AG10803 (cell line): ENCODE data around the gene GPC5.

ENCODE experiments used
- DNase-seq: peaks from one replicate; pipeline ENCODE4 v3.0.0; 2010; ENCODE audit warnings: low read depth
- H3K4me3 ChIP-seq: 2 replicates; pipeline ENCODE4 v1.5.1; 2011; ENCODE audit warnings: mild to moderate bottlenecking, low read length, control low read depth
- TF ChIP-seq, protein P1 (sequence below): conservative IDR thresholded peaks from 2 replicates; pipeline ENCODE4 v1.5.1; 2011; ENCODE audit warnings: mild to moderate bottlenecking, low read length, control low read depth, inconsistent platforms

Gene GPC5

DNA sequence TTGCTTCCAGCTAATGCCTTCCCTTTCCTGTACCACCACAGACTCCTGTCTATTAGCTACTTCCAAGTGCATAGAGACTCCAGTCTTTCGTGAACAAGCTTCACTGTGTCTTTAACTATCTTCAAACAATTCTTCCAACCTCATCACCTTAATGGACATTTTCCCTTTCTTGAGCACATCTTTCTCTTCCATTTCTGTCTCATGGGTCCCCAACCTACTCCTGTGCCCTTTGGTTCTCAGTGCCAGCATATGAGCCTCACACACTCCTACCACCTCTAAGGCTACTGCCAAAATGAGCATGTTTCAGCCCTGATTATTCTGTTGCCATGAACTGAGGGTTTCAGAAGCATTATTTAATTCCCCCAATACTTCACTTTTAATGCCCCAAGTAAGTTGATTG, 360.3 kb downstream of the GPC5 start:
- DNase-seq = no peak
- no peak overlapping the region for H3K4me3 ChIP-seq
- TF ChIP-seq, protein P1, sequence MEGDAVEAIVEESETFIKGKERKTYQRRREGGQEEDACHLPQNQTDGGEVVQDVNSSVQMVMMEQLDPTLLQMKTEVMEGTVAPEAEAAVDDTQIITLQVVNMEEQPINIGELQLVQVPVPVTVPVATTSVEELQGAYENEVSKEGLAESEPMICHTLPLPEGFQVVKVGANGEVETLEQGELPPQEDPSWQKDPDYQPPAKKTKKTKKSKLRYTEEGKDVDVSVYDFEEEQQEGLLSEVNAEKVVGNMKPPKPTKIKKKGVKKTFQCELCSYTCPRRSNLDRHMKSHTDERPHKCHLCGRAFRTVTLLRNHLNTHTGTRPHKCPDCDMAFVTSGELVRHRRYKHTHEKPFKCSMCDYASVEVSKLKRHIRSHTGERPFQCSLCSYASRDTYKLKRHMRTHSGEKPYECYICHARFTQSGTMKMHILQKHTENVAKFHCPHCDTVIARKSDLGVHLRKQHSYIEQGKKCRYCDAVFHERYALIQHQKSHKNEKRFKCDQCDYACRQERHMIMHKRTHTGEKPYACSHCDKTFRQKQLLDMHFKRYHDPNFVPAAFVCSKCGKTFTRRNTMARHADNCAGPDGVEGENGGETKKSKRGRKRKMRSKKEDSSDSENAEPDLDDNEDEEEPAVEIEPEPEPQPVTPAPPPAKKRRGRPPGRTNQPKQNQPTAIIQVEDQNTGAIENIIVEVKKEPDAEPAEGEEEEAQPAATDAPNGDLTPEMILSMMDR = no peak

DNA sequence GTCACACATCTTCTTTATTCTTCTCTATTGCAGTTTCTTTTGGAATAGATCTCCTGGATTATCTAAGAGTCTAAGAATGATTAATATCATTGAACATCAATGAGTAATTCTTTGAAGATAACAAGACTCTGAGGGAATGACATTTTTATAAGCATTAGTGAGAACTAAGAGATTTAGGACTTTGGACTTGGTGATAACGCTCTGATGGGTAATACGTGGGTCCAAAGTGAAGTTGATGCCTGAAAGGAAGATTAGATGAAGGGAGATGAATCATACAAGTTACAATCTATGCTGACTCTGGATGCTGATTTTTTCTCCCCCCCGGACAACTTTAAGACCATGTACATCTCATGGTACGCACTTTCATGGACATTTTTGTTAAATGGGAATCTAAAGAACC, 364.5 kb downstream of the GPC5 start:
- H3K4me3 ChIP-seq = no peak overlapping the region
- no peak for DNase-seq
- TF ChIP-seq, protein P1 = no peak

DNA sequence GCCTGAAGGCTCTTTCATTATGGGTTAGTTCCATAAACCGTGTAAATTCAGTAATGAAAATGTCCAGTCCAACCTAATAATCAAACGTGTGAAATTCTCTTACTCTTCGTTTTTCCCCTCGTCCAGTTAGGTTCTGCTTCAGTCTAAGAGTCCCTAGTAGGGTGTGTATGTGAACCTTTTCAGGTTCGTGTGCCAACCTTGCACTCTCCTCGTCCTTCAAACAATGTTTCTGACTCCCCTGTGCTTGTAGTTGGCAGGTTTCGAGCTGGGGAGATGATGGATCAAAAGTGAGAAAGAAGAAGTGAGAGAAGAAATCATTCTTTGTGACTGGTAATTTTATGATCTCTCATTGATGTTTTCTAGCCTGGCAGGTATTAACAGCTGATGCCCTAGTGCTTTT, 366.1 kb downstream of the GPC5 start:
- no peak for DNase-seq
- H3K4me3 ChIP-seq = no peak overlapping the region
- TF ChIP-seq, protein P1 = no peak

DNA sequence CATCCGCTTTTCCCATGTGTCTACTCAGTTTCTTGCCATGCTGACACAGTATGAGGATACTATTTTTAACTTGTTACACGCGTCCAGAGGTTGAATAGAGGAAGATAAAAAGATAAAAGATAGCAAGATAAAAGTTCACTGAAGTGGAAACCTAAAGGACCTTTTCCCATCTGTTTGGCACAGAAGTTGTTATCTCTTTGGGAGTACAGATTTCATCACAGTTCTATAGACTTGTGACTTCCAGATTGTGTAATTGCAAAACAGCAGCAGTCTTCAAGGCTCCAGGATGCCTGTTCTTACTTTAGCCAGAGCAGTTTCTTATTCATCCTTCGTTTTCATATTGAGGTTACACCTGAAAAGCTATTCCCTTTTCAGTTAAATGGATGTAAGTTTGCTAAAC, 369.2 kb downstream of the GPC5 start:
- no peak overlapping the region for H3K4me3 ChIP-seq
- TF ChIP-seq, protein P1 = no peak
- no peak for DNase-seq

DNA sequence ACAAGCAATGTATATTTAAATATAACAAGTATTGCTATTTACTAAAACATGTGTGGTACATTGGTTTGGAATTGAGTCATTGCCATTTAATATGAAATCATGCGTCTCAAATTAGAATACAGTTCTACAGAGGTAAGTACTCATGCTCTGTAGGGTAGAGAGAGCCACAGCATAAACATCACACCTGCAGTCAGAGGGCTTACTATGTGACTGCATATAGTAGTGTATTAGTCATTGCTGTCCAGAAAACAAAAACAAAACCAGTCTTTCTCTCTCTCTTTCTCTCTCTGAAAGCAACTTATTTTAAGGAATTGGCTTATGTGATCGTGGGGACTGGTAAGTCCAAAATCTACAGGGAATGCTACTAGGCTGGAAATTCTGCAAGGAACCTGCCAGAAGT, 370.3 kb downstream of the GPC5 start:
- TF ChIP-seq, protein P1 = no peak
- no peak overlapping the region for H3K4me3 ChIP-seq
- DNase-seq = no peak

DNA sequence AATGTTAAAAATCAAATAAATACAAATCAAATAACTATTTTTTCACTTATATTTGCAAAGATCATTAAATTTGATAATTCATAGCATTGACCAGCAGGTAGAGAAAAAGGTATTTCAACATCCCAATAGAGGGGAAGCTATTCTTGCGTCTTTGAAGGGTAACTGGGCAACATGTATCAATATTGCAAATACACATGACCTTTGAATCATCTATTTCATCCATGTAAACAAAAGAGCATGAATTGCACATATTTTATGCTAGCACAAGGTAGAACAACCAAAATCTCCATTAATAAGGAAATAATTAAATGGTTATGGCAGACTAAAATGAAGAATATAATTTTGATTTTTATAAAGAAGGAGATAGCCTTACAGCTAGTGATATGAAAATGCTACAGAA, 372.8 kb downstream of the GPC5 start:
- TF ChIP-seq, protein P1 = no peak
- no peak for DNase-seq
- no peak overlapping the region for H3K4me3 ChIP-seq

DNA sequence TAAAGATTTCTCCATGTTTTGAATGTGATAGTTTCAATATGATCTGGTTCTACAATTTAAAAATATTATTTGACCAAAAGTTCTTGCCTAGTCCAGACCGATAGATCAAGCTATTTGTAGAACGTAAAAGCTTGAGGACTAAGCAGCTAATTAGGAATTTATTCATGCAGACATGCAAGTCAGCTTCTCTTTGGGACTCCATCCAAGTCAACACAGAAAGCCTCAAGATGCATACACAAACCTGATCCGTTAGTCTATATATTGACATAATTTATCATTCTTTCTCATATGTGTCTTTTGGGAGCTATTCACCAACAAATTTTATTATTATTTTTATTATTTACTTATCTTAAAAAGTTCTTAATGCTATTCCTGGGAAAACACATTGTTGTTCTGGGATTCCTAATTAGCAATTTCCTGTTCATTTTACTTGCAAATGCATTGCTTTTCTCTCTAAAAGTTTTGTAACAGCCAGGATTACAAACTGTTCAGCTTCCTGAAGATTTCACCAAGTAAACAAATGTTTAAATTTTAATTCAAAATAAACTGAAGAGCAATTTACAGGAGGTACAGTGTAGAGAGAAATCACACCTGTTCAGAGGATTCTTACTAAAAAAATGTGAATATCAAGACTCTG, 375.3 kb downstream of the GPC5 start:
- TF ChIP-seq, protein P1 = no peak
- H3K4me3 ChIP-seq = no peak overlapping the region
- no peak for DNase-seq
